ENCODE data around the gene KAT2B.
"Not testable (repeated sequence)": the region's sequence is repeated elsewhere in the genome, so short reads cannot be mapped to it uniquely, and the experiment has no call there.

KAT2B gene

DNA sequence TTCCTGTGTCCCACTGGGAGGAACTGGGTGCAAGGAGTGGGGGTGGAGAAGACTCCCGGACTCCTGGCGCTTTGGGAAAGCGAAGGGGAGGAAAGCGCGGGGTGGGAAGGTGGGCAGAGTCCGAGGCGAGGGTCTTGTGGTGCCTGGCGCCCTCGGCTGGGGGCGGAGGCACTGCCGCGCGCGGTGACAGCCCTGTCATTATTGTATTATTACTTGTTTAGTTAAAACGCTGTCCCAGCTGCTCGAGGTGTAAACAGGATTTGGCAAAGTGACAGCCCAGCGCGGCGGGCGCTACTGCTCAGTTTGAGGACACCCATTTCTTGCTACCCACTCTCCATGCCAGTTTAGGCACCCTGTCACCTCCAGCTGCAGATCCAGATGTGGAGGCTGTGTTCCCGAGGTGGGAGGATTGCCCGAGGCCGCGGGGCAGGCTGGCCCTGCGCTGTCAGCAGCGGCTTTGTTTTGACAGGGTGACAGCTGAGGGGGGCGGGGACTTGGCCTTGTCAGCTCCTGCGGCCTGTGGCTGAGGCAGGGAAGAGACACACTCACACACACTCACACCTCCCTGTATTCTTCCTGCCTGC, 1.0 kb downstream of the KAT2B start:
- FAIRE-seq (no peak), DNase-seq (ENCODE audit: low spot score) (peak; percentile 78)

DNA sequence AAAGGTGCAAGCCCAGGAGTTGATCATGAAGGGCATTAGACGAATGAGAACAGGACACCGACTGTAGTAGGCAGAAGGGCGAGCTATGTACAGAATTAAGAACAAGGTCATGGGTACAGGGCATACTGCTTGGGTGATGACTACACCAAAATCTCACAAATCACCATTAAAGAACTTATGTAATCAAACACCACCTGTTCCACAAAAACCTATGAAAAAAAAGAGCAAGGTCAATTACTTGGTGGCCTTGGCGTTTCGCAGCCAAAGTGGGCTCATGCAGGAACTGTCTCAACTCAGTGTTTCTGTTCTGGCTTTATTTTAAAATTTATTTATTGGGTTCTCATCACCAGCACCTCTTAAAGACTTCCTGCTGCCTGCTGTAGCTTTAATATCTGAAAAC, 2.1 kb downstream of the KAT2B start:
- no peak for FAIRE-seq
- DNase-seq (ENCODE audit: low spot score), result no peak

DNA sequence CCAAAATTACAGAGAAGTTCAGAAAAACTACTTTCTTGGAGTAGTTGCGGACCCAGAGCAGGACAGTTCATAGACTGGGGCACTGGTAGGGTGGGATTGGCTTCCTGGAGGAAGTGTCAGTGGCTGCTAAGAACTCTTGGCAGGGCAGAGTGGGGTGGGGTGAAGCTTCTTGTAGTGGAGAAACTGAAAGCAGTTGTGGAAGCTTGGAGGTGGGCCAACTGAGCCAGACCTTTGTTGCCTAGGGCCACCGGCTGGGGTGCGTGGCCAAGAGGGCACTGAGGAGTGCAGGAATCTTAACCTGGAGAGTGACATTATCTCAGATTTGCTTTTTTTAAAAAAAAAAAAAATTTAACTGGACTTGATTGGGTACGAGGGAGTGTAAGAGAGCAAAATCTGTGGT, 3.1 kb downstream of the KAT2B start:
- FAIRE-seq (no peak), DNase-seq (ENCODE audit: low spot score) (no peak)

DNA sequence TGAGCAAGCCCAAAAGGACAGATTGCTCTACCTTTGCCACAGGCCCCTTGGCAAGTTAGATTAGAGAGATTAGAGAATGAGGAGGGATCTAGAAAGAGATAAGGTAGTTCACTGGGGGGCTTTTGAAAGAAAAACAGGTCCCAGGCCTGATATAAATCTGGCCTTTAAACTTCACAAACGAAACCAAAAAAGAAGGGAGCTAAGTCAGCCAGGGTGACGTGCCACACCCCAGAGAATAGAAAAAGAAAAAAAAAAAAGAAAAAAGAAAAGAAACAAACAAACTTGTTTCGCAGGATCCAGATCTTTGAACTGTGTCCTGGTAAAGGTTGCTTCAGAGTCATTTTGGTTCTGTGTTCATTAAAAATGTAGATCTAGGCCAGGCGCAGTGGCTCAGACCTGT, 3.6 kb downstream of the KAT2B start:
- no peak for DNase-seq (ENCODE audit: low spot score)
- no peak for FAIRE-seq

DNA sequence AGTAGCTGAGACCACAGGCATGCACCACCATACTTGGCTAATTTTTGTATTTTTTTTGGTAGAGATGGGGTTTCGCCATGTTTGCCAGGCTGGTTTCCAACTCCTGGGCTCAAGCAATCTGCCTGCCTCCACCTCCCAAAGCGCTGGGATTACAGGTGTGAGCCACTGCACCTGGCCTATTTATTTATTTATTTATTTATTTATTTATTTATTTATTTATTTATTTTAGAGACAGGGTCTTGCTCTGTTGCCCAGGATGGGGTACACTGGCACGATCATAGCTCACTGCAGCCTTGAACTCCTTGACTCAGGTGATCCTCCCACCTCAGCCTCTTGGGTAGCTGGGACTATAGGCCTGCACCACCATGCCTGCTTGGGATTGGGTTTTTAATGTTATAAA, 4.9 kb downstream of the KAT2B start:
- FAIRE-seq; DNase-seq (ENCODE audit: low spot score): not testable (repeated sequence)

DNA sequence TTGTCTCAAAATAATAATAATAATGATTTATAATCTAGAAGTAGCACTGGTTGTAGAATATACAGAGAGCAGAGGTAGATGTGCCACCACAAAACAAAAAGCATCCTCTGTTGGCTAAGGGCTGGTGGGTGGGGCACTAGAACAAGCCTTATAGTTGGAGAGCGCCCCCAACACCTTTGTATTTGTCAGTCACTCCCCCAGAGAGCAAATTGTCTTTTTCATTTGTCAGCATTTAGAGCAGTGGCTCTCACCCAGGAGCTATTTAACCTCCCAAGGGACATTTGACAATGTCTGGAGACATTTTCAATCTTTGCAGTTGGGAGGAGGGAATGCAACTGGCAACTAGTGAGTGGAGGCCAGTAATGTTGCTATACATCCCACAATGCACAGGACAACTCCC, 6.3 kb downstream of the KAT2B start:
- DNase-seq (ENCODE audit: low spot score) (no peak), FAIRE-seq (no peak)

DNA sequence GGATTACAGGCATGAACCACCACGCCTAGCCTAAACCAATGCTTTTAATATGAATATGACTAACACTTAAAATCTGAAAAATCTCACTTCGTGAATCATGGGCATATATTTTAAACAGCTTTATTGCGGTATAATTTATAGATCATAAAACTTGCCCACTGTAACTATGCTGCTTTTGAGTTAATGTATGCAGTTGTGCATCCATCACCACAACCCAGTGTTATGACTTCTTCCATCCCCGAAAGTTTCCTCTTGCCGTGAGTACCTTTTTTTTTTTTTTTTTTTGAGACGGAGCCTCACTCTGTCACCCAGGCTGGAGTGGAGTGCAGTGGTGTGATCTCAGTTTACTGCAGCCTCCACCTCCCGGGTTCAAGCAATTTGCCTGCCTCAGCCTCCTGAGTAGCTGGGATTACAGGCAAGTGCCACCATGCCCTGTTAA, 7.1 kb downstream of the KAT2B start:
- no peak for DNase-seq (ENCODE audit: low spot score)
- no peak for FAIRE-seq

DNA sequence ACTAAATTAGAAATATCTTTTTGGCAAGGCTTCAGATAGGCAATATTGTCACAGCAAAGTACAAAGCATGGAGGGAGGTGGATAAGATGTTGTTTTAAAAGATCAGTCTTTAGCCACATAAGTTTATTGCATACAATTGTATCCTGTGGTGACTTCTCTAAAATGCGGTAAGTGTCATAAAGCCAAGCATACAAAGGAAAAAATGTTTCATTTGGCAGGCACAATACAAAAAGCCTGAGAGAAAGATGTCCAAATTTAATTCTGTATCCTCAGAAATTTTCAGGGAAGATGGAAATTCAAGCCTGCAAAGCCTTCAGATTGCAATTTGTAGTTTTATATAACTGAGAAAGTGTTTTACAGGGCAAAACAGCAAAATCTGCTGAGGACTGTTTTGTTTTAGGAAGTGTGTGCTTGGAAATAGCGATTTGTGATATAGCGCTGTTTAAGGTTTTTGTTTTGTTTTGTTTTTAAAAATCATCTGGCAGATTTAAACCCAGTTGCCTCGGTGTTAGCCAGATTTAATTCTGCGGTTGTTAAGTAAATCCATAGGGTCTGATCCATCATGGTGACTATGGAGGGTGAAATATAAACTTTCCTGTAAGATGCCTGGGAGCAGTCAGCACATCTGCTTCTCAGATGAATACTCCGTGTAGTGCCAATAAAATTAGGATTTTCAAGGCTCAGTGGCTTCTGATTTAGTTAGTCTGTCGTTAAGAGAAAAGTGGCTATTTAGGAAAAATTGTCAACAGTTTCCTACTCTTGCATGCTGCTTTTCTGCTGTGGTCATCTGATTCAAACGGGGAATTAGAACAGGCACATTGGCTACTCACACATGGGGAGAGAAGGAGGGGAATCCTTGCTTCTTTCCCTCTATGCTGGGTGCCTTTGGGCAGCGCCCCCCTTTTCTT, 8.0 kb downstream of the KAT2B start:
- FAIRE-seq (no peak), DNase-seq (ENCODE audit: low spot score) (no peak)

DNA sequence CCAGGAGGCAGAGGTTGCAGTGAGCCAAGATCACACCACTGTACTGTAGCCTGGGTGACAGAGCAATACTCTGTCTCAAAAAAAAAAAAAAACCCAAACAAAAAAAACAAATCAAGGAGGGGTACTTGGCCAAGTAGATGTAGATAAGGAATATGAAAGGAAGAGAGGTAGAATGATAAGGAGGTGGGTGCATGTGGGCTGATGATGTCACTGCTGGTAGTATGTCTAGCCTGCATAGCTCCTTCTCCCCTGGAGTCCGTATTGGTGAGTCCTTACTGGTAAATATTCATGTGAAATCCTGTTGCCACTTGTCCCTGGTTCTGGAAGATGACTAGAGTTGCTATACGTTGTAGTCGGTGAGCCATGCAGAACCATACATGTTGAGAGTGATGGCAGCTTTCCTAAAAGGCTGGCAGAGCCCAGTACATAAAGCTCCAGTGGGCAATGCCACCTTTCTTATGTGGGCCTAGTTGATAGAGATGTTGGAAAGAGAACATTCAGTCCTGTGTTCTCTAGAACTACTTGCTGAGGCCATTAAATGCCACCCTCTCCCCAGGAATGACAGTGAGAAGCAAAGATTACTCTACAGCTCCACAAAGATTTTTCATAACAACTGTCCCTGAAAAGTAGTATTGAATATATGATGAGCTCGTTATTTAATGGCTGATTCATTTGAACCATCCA, 11.0 kb downstream of the KAT2B start:
- FAIRE-seq, result no peak
- no peak for DNase-seq (ENCODE audit: low spot score)

DNA sequence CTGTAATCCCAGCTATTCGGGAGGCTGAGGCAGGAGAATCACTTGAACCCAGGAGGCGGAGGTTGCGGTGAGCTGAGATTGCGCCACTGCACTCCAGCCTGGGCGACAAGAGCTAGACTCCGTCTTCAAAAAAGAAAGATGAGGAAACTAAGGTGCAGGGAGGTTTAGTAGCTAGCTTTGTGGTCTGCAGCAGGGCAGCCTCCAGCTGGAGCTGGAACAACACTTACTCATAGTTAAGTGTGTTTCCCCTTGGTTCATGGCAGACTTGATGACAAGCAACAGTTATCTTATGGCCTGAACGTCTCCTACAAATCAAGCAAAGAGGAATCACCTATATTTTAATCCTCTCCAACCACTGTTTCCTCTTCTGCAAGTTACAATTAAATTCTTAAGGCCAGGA, 12.6 kb downstream of the KAT2B start:
- no peak for DNase-seq (ENCODE audit: low spot score)
- FAIRE-seq, result no peak

DNA sequence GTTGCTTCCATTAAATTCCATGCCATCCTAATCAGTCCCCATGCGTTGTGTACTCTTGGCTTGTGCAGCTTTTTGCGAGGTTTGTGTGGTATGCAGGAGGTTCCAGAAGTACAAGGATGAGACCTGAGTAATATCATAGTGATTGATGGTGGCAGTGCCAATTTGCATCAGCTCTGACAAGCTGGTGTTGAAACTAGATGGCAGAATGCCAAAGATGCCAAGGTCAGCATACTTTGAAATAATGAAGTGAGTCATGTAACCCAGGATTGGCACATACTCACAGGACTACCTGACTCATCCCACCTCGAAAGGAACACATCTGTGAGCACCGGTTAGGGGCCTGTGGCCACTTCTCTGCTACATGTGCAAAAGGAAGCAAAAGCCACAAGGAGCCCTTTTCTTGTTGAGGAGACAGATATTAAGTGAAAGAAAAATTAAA, 14.3 kb downstream of the KAT2B start:
- DNase-seq (ENCODE audit: low spot score) (peak; percentile 89), FAIRE-seq (peak; percentile 37)

DNA sequence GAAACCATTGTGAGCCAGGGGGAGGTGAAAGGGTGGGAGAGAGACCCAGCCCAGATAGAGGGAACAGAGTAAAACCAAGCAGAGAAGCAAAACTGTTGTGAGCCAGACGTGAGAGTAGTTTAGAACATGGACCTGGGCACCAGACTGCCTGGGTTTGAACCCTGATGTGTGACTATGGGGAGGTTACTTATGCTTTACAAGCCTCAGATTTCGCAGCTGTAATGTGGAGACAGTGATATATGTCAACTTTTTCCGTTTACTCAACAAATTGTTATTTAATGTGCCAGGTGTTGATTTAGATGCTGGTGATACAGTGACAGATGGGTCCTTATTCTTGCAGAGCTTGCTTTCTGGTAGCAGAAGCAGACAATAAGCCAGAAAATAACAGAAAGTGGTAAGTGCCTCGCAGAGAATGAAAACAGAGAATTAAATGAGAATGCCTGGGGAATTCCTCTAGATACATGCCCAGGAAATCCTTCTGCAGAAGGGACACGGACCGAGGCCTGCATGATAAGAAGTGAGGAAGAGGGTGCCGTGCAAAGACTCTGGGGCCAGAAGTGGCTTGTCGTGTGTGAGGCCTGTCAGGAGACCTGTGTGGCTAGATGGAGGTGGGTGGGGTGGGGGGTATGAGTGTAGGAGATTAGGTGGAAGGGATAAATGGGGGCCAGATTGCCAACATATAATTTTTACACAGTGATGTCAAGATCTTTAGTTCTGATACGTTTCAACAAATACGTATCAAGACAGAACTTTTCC, 15.0 kb downstream of the KAT2B start:
- FAIRE-seq, result no peak
- DNase-seq (ENCODE audit: low spot score), result no peak

DNA sequence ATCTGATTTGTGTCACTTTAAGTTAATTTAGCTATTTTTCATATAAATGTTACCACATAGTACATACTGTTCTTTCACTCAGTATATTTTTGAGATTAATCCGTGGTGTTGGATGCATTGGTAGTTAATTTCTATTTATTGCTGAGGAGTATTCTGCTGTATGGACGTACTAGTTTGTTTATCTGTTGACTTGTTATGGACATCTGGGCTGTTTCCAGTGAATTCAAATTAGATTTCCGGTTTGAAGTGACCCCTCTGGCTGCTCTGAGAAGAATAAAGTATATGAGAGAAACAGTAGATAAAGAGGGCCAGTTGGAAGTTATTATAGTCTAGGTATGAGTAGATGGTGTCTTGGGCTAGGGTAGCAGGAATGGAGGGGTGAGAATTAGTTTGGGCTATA, 15.6 kb downstream of the KAT2B start:
- no peak for DNase-seq (ENCODE audit: low spot score)
- no peak for FAIRE-seq

DNA sequence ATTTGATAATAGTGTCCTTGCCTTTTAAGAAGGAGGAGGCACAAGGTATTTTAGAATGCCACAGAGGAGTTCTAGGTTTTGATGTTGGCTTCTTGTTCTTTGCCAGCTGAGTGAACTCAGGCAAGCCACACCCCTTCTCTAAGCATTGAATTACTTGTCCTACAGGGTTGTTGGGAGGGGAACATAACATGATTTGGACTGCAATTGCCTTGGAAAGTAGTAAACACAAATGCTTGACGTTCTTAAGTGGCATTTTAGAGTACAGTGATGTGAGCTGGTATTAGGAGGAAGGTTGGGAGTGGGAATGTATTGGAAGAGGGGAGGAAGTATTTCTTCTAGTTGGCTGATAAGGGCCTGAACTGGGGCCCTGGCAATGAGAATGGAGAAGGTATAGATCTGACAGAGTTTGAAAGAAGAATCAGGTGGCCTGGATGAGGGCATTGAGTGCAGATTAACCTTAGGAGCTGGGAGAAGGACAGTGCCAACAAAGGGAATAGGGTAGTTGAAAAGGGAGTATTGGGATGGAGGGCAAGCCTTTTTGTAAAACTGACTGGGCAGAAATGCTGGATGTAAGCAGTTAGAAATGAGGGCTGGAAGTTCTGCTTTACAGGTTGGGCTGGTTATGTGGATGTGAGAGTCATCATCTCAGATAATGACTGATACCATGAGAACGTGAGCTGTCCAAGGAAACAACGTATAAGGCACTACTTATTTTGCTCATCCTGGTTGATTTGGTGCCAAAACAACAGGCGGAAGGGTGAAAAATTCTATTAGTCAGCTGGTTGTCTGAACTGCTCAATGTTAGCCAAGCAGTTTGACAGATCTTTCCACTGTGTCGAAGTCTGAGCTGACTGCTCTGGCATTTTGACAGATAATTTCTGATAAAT, 16.7 kb downstream of the KAT2B start:
- DNase-seq (ENCODE audit: low spot score) (peak; percentile 45), FAIRE-seq (no peak)

DNA sequence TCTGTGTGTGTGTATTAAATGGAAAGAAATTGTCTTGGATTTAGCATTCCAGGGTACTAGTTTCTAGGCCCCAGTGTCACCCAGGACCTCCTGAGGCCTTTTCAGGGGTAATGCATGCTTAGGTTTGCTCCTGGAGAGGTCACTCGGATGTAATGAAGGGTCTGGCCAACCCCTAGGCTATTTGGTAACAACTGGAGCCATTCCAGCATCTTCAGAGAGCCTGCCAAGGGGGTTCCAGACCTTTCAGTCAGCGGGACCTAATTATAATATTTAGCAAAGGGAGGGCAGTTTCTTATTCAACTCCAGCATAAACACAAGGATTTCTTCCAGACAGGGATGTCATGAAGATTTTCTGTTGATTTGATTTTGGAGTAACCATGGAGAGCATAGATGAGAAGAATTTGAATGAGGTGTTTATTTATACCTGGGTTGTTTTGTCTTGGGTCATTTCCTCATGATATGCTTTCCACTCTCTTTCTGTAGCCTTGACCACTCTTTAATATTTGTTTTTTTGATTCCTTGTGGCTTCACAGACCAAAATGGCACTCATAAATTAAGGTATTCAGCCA, 17.4 kb downstream of the KAT2B start:
- no peak for DNase-seq (ENCODE audit: low spot score)
- FAIRE-seq, result no peak

DNA sequence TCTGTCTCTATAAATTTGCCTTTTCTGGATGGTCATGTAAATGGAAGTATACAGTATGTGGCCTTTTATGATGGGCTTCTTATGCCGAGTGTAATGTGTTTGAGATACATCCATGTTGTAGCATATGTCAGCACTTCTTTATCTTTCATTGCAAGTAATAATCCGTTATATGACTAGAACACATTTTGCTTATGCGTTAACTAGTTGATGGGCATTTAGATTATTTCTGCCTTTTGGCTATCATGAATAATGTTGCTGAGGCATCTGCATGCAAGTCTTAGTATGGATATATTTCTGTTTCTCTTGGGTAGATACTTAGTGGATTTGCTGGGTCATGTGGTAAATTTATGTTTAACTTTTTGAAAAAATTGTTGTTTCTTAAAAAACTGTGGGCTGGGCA, 19.7 kb downstream of the KAT2B start:
- no peak for DNase-seq (ENCODE audit: low spot score)
- no peak for FAIRE-seq

DNA sequence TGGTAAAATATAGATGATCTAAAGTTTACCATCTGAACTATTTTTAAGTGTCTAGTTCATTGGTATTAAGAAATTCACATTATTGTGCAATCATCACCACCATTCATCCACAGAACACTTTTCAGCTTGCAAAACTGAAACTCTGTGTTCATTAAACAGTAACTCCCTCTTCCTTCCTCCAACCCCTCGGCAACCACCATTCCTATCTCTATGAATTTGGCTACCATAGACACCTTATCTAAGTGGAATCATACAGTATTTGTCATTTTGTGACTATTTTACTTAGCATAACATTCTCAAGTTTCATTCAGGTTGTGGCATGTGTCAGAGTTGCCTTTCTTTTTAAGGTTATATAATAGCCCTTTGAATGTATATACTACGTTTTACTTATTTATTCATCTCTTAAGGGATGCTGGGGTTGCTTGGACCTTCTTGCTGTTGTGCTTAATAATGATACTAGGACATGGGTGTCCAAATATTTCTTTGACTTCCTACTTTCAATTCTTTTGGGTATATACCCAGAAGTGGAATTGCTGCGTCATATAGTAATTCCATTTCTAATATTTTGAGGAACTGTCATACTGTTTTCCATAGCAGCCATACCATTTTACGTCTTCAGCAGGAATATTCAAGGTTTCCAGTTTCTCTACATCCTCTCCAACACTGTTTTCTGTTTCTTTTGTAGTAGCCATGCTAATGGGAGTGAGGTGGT, 20.9 kb downstream of the KAT2B start:
- DNase-seq (ENCODE audit: low spot score), result no peak

DNA sequence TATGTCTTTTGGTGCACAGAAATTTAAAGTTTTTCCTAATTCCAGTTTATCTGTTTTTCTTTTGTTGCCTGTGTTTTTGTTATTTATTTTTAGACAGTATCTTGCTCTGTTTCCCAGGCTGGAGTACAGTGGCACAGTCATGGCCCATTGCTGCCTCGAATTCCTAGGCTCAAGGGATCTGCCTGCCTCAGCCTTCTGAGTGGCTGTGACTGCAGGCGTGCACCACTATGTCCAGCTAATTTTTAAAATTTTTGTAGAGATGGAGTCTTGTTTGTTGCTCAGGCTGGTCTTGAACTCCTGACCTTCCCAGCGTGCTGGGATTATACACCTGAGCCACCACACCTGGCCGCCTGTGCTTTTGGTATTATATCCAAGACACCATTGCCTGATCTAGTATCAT, 22.8 kb downstream of the KAT2B start:
- DNase-seq (ENCODE audit: low spot score) (no peak), FAIRE-seq (no peak)

More for the DNA sequence above, 20.9 kb downstream of the KAT2B start:
- FAIRE-seq, result no peak

DNA sequence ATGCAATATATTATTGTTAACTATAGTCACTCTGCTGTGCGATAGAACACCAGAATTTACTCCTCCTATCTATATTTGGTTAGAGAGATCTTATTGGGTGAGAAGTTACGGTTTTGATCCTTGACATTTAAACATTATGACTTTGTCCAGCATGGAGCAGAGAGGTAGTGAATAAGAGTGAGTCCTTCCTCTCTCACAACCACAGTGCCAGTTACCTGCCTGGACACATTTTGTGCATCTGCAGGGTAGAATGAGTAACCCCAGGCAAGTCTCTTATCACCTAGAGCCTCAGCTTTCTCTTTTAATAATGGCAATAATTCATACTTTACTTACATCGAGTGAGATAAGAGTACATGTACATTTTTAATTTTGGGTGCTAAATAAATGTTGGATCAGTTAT, 24.1 kb downstream of the KAT2B start:
- FAIRE-seq, result no peak

More for the DNA sequence above, 24.1 kb downstream of the KAT2B start:
- DNase-seq (ENCODE audit: low spot score), result no peak
